ENCODE measurements around the gene CD200R1.

Gene CD200R1

GRCh38 chr3:112884678-112885290, 90.1 kb downstream of the CD200R1 start:
- DNase-seq = no peak

GRCh38 chr3:112881891-112882290, 93.0 kb downstream of the CD200R1 start:
- no peak for DNase-seq

DNA sequence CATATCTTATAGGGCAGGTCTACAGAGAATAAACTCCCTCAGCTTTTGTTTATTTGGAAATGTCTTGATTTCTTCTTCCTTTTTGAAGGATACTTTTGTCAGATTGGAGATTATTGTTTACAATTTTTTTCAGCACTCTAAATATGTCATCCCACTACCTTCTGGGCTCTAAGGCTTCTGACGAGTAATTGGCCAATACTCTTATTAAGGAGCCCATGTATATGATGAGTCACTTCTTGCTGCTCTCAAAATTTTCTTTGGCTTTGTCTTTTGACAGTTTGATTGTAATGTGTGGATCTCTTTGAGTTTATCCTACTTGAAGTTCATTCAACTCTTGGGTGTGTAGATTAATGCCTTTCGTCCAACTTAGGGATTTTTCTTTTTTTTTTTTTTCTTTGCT, 99.3 kb downstream of the CD200R1 start:
- DNase-seq = no peak

DNA sequence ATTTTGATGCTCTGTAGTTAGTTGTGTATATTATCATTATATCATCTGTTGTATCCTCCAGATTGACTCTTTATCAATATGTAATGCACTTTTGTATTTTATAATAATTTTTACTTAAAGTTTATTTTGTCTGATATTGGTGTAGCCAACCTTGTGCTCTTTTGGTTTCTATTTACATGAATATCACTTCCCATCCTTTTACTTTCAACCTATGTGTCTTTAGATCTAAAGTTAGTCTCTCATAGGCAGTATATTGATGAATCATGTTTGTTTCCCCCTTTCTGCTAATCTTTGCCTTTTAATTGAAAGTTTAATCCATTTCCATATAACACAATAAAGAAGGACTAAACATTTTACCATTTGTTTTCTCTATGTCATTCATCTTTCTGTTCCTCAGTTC, 100.2 kb downstream of the CD200R1 start:
- DNase-seq = no peak

GRCh38 chr3:112873632-112874031, 101.3 kb downstream of the CD200R1 start:
- DNase-seq = no peak

GRCh38 chr3:112871735-112872134, 103.2 kb downstream of the CD200R1 start:
- DNase-seq = no peak

Data from NCI-H526 (cell line).